NCI-H2171 (cell line): Measurements from ENCODE around the gene ZDHHC3.
"Not testable (repeated sequence)": the region's sequence is repeated elsewhere in the genome, so short reads cannot be mapped to it uniquely, and the experiment has no call there.

Source experiments
- DNase-seq: peaks from one replicate; lab custom pipeline; 2025; lab: John Stamatoyannopoulos, UW

Gene ZDHHC3

DNA sequence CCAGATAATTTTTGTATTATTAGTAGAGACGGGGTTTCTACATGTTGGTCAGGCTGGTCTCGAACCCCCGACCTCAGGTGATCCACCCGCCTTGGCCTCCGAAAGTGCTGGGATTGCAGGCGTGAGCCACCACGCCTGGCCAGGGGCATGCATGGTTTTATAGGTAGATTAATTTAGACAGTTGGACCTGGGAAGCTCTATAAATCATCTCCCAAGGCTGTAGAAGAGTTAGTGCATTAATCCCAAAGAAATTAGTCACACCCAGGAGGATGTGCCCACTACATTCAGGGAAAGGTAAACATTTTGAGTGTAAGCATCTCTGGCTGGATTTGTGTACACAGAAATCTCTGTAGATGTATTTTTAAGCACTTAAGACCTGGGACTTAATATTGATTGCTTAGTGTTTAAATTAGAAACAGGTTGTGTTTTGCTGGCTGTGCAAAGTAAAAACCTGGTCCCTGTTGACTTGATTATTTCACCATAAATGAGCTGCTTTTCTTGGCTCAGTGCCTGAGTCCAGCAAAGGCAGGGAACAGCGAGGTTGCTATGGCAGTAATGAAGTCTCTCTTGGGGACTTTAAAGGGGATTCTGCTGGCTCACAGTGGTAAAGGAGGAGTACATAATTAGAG lies 19.3 kb upstream of the ZDHHC3 start:
- no peak for DNase-seq

DNA sequence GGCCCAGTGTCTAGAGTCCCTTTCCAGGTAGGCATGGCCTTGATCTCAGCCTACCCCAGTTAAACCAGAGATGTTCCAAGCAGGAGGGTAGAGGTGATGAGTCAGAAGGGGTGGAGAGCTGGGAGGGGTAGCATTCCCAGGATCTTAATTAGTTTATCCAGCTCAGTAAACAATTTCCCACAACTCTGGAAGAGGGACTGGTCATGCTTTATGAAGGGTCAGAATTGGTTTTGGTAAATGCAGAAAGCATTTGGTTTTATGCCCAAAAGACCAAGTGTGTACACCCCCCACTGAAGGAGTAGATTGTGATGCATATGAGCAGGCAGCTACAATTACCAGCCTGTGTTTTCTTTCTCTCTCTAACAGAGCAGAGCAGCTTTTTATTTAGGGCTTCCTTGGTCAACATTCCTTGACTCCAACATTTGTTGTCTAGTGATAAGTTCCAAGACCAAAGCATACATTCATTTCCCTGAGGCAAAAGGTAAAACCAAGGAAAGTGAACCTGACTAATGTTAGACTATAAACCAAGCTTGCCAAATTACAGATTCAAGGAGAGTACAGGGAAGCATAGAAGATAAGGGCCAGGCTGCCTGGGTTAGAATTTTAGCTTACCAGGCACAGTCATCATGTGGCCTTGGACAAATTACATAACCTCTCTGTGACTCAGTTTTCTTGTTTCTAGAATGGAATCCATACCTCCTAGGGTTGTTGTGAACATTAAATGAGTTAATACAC lies 17.7 kb upstream of the ZDHHC3 start:
- DNase-seq: no peak

DNA sequence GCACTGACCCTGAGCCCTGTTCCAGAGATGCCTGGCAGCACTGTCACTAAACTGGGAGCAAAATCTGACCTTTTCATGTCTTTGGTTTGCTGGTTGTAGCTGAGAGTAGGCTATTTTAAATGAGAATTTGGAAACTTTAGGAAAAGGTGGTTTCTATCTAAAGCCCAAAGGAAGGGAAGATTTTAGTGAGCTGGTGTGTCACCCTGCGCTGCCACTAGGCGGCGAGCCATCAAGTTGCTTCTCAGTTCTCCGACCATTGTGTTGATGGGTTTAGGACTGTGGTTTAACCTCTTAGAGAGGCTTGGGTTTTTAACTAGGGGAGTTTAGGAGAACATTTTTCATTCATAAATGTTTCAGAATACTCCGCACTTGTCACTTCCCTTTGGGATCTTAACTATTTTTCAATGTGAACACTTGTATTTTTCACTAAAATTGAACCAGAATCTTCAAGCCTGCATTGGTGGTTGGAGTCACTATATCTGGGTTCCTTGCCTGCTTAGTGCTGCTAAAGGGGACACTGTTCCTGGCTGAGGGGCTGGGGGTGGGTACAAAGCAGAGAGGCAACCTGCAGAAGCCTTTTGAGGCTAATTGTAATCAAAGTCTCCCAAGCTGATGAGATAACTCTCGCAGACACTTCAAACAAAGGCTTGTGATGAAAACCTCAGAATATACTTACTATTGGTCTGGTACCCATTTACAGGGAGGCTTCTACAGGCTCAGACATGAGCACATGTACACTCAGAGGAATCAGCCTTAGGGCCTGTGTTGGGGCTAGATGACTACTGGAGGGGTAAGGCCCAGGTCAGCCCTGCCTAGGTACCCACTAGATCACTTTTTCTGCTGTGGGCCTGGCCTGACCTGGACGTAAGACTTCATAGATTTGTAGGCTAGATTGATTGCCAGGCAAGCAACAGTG lies 16.8 kb upstream of the ZDHHC3 start:
- no peak for DNase-seq

DNA sequence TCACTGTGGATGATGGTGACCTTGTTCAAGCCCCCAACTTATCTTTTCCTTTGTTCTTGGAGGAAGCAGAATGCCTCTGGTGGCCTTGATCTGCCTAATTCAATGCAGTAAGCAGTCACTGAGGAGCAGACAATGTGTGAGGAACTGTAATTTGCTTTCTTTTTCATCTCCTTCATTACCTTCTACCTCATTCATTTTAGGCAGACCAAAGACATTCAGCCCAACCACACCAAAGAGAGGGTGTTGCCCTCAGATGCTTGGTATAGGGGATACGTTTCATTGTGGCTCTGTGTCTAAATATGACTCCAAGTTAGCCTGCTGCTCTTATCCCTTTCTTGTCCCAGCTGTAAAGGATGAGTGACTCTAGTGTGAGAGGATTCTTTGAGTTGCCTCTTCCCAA lies 15.4 kb upstream of the ZDHHC3 start:
- no peak for DNase-seq

DNA sequence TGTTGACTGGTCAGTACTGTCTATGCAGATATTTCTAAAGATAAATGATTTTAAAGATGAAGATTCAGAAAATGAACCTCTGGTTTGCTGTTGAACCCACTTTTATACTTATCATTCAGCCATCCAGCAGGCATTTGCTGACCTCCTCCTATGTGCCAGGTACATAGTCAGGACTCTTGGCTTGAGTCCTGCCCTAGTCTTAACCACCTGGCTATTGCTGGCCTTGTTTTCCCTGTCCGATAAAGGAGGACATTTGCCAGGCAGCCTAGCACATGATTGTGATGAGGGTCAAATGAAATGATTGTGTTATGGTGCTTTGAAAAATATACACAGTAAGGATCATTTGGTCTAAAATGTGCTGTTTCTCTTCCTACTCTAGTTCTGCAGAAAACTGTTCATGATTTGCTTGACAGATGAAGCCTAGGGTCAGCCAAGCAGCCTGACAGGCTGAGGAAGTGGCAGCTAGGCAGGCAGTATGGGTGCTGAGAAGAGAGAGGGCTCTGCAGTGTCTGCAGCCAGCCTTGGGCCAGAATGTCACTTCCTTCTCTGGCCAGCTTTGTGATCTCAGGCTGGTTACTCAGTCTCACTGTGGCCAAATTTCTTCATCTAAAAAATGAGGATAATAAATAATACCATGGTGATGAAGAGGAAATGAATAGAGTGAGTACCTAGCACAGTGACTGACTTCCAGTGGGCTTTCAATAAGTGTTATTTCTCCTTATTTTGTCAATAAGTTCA lies 13.8 kb upstream of the ZDHHC3 start:
- DNase-seq: no peak

DNA sequence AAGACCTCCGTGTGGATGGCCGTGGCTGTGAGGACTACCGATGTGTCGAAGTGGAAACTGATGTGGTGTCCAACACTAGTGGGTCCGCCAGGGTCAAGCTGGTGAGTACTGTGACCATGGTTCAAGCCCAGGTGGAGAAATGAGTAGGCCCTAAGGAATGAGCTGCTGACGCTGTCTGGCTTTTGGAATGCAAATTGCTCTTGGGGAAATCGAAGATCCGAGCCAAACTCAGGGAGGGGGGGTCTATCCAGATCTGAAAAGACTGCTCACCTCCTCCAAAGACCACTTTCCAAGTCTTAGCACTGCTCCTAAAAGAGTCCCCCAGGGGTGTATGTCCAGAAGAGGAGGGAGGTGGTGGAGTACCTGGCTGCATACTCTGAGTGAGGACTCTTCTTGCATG lies 13.2 kb upstream of the ZDHHC3 start:
- DNase-seq: no peak

DNA sequence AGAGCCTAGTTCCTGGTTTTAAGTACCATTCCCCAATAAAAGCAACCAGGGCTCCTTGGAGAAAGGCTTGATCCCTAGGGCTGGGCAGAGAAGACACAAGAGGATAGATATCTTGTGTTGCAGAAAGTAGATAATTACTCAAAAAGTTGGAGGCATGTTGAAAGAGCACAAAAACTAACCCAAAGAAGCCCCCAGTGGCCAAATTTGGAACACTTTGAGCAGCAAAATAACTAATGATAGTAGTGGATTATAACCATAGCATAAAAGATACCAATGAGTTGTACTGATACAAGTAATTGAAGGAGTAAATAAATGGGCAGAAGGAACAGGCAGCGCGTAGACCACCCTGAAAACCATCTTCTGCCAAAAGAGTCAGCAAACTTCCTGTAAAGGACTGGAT lies 12.1 kb upstream of the ZDHHC3 start:
- DNase-seq: no peak

DNA sequence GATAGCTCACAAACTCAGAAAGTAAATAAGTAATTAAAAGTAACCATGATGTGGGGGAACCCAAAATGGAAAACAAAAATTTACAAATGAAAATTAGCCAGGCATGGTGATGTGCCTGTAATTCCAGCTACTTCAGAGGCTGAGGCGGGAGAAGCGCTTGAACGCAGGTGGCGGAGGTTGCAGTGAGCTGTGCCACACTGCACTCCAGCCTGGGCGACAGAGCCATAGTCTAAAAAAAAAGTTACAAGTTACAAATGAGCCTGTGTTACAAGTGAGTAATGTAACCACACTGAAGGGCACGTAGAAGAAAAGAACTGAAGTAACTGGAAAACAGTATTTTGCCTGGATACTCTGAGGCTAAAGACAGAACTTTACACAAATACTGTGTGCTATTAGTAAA lies 11.4 kb upstream of the ZDHHC3 start:
- DNase-seq: no peak

DNA sequence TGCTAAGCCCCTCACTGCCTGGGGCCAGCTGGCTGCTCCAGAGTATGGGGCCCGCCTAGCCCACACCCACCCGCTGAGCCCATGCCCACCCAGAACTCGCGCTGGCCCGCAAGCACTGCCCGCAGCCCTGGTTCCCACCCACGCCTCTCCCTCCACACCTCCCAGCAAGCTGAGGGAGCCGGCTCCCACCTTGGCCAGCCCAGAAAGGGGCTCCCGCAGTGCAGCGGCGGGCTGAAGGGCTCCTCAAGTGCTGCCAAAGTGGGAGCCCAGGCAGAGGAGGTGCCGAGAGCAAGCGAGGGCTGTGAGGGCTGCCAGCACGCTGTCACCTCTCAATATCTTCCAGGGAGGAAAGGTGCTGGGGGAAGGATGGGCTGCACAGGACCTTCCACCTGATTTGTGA lies 10.4 kb upstream of the ZDHHC3 start:
- DNase-seq: not testable (repeated sequence)

DNA sequence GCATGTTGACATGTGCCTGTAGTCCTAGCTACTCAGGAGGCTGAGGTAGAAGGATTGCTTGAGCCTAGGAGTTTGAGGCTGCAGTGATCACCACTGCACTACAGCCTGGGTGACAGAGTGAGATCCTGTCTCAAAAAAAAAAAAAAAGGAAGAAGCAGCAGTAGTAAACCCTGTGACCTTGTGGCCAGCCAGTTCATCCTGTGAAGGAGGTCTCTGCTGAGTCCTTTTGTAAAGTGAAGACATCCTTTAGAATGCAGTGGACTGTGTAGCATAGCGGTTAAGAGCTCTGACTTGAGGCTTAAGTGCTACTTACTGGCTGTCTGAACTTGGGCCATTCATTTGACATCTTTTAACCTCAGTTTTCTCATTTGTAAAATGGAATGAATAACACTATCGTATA lies 8.4 kb upstream of the ZDHHC3 start:
- no peak for DNase-seq

DNA sequence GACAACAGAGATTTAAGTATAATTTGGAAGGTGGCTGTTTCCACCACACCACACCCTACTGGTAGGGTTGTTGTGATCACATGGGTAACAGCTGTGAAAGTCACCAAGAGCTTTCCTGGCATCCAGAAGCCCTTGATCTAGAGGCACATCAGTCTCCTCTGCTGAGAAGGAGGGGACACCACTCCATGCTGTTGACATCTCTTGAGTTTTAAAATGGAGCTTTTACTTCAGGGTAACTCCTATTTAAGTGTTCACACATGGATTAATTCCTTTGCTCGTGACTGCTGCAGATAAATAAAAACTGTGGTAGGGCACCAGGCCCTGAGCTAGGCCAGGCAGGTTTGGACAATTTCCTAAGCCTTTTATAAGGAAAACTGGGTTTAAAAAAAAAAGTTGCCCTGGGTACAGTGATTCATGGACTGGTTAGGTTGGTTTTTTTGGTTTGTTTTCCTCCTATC lies 7.5 kb upstream of the ZDHHC3 start:
- DNase-seq: no peak

DNA sequence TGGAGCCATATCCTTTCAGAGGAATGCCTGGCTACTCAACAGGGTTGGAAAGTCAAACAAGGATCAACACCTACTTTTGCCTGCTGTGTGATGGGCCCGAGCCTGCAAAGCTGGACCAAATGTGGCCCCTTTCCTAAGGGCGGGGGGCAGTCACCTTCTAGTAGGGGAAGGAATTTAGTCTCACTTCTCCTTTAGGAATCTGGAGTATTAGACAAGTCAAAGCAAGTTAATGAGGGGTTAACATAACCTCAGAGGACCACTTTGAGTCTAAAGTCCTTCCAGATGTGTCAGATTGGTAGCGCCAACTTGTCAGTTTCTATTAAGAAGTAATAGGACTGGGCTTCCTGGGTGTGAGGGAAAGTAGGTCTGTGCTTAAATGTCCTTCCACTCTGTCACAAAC lies 6.8 kb upstream of the ZDHHC3 start:
- no peak for DNase-seq

DNA sequence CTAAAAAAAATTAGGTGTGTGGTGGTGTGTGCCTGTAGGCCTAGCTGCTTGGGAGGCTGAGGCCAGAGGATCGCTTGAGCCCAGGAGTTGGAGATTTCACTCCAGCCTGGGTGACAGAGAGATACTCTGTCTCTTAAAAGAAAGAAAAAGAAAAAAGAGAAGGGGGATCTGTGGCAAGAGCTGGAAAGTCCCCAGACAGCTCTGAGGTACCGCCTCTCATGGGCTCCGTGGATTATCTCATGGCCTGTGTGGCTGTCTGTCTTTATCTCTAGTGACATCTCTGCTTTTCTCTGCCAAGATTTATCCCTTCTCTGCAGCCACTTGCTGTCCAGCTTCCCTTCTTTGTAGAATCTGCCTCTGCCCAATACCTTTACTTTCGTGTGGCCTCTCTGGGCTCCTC lies 5.8 kb upstream of the ZDHHC3 start:
- no peak for DNase-seq

DNA sequence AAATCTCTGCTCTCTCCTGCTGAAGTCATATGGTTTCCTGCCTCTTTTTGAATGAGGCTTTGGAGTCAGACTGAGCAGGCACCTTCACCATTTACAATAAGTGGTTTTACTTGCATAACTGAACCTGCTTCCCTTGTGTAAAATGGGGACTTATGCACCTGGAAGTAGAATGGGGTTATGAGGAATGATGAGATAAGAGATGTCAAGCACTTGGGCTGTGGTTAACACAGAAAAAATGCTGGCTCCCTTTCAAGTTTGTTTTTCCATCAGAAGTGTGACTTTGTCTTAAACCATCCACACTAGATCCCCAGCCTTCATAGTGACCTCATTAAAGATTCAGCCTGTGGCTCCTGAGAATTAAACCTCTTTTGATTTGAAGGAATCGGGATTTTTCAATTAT lies 5.2 kb upstream of the ZDHHC3 start:
- no peak for DNase-seq

DNA sequence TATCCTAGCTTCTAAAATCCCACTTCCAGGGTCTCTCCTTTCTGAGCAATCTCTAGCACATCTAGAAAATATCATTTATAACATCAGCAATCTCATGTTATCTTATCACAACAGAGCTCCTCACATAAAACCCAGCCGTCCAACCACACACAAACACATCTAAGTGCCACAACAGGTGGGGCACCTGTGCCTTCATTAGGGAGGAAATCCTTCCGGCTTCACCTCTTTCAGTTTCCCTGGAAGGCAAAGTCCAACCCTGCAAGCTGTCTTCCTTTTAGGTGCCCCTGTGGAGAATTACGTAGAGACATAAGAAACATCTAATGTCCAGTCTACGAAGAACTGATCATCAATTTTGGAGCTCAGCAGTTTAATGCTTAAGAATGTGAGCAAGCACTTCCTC lies 1.6 kb downstream of the ZDHHC3 start:
- no peak for DNase-seq

DNA sequence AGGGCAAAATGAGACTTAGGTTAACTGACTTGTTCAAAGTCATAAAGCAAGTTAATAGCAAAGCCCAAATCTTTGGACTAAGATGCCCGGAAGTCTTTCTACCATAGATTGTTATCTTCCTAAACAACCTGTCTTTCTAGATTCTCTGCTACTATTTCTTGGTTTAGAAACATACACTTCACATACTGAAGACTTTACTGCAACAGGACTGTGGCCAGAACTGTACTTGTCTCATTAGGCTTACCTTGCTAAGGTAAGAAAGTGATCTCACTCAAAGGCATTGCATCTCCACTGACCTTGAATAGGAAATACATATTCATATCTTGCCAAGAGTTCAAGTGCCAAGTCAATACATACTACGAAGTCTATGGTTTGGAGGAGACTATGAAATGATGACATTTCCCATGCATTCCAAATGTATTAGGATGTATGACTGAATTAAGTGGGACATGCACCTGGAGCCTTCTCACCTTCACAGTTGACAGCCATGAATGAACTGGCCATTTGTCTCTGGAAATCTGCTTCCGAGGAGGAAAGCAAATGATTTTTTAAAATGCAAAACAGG lies 5.0 kb downstream of the ZDHHC3 start:
- no peak for DNase-seq

DNA sequence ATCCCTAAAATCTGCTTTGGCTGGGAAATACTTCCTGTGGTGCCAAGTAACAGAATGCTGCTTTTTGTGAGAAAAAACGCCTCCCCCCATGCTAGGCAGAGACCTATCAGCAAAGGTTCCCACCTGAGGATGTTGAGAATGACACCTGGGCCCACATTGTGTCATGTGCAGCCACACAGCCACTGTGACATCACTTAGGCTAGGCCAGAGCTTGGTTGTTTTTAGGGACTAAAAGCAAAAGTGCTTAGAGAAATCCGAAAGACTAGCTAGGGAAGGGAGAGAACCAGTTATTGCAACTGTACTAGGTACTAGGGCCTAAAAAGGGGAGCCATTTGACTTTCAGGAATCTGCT lies 6.2 kb downstream of the ZDHHC3 start:
- no peak for DNase-seq

DNA sequence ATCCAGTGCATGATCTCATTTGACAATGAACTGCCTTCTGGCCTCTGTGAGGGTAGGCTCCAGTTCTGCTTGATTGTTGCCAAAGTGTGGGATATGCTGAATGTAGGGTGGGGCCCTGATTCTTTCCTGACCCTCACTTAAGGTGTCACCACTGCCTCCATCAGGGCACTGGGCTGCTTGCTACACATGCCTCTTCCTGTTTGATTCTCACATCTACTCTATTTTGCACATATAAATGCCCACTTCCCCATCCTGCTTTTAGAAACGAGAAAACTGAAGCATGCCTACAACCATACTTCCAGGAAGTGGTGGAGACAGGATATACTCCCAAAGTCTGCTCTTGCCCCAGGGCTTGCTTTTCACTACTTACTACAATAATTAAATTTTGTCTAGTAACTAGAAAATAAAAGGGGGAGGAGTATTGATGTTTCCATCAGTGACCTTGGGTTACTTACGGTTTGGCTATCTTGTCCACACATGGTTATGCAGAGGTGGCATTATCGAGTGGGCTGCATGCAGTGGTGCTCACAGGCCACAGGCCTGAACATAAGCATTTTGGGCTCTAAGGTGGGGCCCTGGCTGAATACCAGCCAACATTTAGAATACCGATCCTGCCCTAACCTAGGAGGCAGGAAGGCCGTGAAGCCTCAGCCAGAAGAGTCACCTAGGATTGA lies 6.7 kb downstream of the ZDHHC3 start:
- no peak for DNase-seq

DNA sequence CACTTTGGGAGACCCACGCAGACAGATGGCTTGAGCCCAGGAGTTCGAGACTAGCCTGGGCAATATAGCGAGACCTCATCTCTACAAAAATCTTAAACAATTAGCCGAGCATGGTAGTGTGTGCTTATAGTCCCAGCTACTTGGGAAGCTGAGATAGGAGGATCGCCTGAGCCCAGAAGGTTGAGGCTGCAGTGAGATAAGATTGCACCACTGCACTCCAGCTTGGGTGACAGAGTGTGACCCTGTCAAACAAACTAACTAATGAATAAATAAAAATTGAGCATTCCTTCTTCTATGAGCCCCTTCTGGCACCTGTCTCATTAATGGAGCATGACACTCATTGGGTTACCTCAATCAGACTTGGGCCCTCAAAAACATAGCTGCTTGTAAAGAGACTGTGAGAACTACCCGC lies 7.5 kb downstream of the ZDHHC3 start:
- no peak for DNase-seq

DNA sequence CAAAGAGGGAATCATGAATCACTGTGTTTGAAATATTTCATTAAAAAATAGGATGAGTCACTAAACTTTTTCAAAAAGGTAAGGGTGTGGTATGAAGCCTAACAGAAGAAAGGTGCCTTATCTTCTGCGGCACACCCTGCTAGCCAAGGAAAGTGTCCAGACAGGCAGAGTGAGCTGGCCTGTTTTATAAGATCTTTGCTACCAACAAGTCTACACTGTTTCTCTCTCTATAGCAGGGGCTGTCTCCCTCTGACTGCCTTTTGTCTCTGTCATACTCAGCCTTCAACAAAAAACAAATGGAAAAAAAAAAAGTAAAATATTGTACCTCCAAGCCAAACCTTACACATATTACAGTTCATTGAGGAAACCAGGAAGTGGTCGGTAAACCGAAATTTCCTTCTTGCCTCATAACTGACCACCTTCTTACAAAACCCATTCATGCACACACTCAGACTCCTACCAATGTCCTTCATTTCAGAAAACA lies 9.1 kb downstream of the ZDHHC3 start:
- no peak for DNase-seq

DNA sequence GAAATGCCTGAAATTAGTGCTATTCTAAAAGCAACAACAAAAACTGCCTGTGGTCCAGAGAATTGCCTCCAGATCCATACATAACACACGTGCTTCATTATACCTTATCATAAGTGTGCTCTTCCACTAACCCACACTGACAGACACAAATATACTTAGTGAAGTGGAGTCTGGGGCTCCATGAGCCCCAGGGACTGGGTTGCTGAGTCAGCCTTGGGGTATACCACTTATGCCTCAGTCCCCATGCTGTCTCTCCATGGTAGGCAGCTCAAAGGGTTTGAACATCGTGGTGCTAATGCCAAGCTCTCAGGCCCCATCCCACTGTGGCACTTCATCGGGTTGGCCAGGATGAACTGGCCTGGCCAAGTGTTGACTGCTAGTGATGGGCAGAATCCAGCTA lies 10.8 kb downstream of the ZDHHC3 start:
- no peak for DNase-seq
